ENCODE data around the gene INSM2.

Gene INSM2

DNA sequence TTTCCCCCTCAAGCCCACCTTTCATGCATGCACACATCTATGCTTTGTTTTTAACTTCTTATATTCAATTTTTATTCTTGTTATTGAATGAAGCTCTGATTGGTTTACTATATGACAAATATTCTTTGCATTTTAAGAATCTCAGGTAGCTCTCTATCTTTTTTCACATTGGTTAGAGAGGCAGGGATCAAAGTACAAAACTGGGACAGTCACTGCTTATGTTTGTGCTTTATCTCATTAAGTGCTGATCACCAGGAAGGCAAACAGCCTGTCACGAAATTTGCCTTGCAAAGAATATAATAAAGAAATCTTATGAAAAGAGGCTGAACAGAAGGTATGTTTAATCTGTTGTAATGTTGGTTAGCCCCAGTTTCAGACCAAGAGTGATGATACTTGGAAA lies 29.7 kb upstream of the INSM2 start:
- H3K9me3 Mint-ChIP-seq = peaks cover 2% of the 10 kb centered on the region
- TF ChIP-seq, protein P1, sequence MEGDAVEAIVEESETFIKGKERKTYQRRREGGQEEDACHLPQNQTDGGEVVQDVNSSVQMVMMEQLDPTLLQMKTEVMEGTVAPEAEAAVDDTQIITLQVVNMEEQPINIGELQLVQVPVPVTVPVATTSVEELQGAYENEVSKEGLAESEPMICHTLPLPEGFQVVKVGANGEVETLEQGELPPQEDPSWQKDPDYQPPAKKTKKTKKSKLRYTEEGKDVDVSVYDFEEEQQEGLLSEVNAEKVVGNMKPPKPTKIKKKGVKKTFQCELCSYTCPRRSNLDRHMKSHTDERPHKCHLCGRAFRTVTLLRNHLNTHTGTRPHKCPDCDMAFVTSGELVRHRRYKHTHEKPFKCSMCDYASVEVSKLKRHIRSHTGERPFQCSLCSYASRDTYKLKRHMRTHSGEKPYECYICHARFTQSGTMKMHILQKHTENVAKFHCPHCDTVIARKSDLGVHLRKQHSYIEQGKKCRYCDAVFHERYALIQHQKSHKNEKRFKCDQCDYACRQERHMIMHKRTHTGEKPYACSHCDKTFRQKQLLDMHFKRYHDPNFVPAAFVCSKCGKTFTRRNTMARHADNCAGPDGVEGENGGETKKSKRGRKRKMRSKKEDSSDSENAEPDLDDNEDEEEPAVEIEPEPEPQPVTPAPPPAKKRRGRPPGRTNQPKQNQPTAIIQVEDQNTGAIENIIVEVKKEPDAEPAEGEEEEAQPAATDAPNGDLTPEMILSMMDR (IDR thresholded peaks at IDR 0.05; ENCODE audit: unreplicated experiment in 3 of 3) = no peak
- peaks cover 4% of the 10 kb centered on the region for H3K27me3 Mint-ChIP-seq (ENCODE audit: low read depth)
- no peaks in the 10 kb centered on the region for H3K36me3 Mint-ChIP-seq (ENCODE audit: low read depth)
- H3K4me3 Mint-ChIP-seq = no peak overlapping the region
- no peaks in the 10 kb centered on the region for H3K4me1 Mint-ChIP-seq
- H3K27ac Mint-ChIP-seq = no peak overlapping the region

DNA sequence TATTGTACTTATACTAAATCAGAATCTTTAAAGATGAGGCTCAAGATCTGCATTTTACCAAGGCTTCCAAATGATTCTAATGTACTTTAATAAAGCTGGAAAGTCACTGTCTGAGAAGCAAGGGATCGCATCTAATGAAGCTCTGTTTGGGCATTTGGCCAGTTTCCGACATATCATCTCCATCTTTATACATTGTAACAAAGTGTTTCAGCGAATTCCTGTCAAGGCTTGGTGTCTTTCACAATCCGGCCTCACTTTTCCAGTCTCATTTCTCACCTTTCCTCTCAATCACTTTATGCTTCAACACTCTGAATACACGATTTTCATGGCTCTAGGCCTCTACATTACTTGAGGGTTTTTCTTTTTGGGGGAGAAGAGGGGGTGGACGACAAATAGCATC lies 27.5 kb upstream of the INSM2 start:
- H3K27ac Mint-ChIP-seq = no peak overlapping the region
- no peaks in the 10 kb centered on the region for H3K36me3 Mint-ChIP-seq (ENCODE audit: low read depth)
- no peak overlapping the region for H3K4me3 Mint-ChIP-seq
- H3K4me1 Mint-ChIP-seq = no peaks in the 10 kb centered on the region
- TF ChIP-seq, protein P1 (IDR thresholded peaks at IDR 0.05; ENCODE audit: unreplicated experiment in 3 of 3) = no peak
- H3K9me3 Mint-ChIP-seq = no peaks in the 10 kb centered on the region
- peaks cover 4% of the 10 kb centered on the region for H3K27me3 Mint-ChIP-seq (ENCODE audit: low read depth)

DNA sequence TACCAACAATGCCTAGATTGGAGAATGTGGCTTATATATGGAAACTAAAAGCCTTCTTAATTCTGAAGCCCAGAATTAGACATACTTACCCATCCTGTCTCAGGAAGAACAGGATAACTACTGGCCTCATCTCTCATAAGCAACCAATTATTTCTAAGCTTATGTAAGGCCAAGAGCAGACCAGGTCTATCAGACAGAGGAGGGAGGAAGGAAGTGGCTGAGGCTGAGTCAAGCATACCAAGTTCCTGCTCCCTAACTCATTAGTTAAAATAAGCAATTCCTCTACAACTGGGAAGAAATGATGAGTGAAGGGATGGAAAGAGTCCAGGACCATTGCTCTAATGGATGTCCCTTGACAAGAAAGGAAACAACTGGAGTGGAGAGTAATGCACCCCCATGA lies 27.0 kb upstream of the INSM2 start:
- no peaks in the 10 kb centered on the region for H3K4me1 Mint-ChIP-seq

DNA sequence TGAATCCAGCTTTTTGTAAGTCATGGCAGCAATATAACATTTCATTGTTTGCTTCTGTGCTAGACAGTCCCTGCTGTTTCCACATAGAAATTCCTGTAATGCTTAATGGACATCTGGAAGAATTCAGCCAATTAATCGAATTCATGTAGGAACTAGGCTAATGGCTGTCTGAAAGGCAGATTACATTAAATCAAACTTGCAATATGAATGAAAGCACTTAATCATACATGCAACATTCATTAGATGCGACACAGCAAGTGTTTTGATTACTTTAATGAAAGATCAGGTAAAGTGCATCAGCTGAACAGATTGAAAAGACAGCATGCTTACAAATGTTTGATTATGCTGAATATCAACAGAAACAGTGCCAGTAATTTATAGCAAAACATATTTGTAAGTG lies 24.1 kb upstream of the INSM2 start:
- no peaks in the 10 kb centered on the region for H3K36me3 Mint-ChIP-seq (ENCODE audit: low read depth)
- TF ChIP-seq, protein P1 (IDR thresholded peaks at IDR 0.05; ENCODE audit: unreplicated experiment in 3 of 3) = no peak
- no peak overlapping the region for H3K4me3 Mint-ChIP-seq
- H3K27me3 Mint-ChIP-seq (ENCODE audit: low read depth) = no peaks in the 10 kb centered on the region
- H3K9me3 Mint-ChIP-seq = no peaks in the 10 kb centered on the region
- H3K4me1 Mint-ChIP-seq = no peaks in the 10 kb centered on the region
- H3K27ac Mint-ChIP-seq = no peak overlapping the region

More for the DNA sequence above, 27.0 kb upstream of the INSM2 start:
- no peaks in the 10 kb centered on the region for H3K9me3 Mint-ChIP-seq
- H3K36me3 Mint-ChIP-seq (ENCODE audit: low read depth) = no peaks in the 10 kb centered on the region
- H3K27me3 Mint-ChIP-seq (ENCODE audit: low read depth) = no peaks in the 10 kb centered on the region
- TF ChIP-seq, protein P1 (IDR thresholded peaks at IDR 0.05; ENCODE audit: unreplicated experiment in 3 of 3) = no peak
- H3K27ac Mint-ChIP-seq = no peak overlapping the region
- no peak overlapping the region for H3K4me3 Mint-ChIP-seq

DNA sequence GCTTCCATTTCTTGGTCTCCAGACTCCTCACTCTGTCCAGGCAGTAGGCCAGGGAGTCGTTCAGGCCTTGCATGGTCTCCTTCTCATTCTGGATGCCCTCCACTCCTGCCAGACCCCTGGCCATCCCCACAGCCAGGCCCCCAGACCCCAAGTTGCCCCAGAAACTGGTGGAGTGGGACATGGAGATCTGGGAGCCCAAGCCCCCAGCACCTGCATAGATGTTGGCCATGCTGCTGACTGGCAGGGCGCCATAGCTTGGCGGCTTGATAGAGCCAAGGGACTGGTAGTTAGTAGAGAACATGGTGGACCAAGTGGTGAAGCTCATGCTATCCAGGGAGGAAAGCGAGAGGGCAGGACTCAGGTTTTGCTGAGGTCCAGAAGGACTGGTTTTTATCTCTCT lies 21.2 kb upstream of the INSM2 start:
- Mint-ChIP-seq H3K27ac (no peak overlapping the region), H3K9me3 (no peaks in the 10 kb centered on the region), H3K4me3 (no peak overlapping the region), H3K27me3 (ENCODE audit: low read depth) (no peaks in the 10 kb centered on the region), H3K36me3 (ENCODE audit: low read depth) (no peaks in the 10 kb centered on the region), H3K4me1 (no peaks in the 10 kb centered on the region)
- TF ChIP-seq, protein P1 (IDR thresholded peaks at IDR 0.05; ENCODE audit: unreplicated experiment in 3 of 3) = no peak

DNA sequence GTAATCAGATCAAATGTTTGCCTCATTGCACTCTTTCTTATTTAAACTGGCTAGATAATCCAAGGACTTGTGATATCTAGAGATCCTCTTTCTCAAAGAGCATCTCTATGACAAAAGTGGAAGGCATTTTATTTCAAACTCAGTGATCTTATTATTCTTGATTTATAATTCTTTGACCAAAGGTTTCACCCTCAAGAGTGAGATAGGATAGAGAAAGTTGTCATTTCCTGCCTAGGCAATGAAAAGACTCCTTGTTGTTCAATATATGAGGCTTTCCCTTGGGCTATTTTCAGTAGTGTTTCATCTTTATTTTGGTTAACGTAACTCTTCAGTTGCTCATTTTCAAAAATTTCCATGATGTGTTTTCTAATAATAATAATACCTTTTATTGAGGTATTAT lies 18.0 kb upstream of the INSM2 start:
- Mint-ChIP-seq H3K9me3 (no peaks in the 10 kb centered on the region), H3K27ac (no peak overlapping the region), H3K36me3 (ENCODE audit: low read depth) (no peaks in the 10 kb centered on the region), H3K4me1 (no peaks in the 10 kb centered on the region), H3K4me3 (no peak overlapping the region), H3K27me3 (ENCODE audit: low read depth) (no peaks in the 10 kb centered on the region)
- TF ChIP-seq, protein P1 (IDR thresholded peaks at IDR 0.05; ENCODE audit: unreplicated experiment in 3 of 3) = no peak

Measured in nephron (organoid).